Ramos (cell line): Measurements from ENCODE around the gene ULBP3.
"Not testable (repeated sequence)": the region's sequence is repeated elsewhere in the genome, so short reads cannot be mapped to it uniquely, and the experiment has no call there.

Source experiments
- in situ Hi-C: fragments of 300-500 bp; cut with MboI; formaldehyde crosslinking; loops from one replicate; pipeline ENCODE4 v1.14.3; 2022; ENCODE audit warnings: low sequenced_read_pairs; ENCODE audit not compliant: unreplicated experiment

Gene ULBP3

DNA sequence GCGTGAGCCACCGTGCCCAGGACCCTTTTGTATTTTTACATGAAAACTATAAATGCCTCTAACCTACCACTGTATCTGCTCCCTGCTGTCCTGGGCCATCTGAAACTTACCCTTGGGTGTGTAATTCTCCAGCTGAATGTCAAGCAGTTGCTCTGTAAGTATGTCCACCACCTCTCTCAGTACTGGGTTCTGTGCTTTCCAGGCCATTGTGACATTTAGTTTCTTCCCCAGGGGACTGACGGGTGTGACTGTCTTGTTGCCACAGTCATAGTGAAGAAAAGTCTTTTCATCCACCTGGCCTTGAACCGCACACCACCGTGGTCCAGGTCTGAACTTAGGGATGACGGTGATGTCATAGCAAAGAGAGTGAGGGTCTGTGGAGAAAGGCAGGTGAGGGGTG lies 47.1 kb downstream of the ULBP3 start:
- in situ Hi-C loops = not testable (repeated sequence)

DNA sequence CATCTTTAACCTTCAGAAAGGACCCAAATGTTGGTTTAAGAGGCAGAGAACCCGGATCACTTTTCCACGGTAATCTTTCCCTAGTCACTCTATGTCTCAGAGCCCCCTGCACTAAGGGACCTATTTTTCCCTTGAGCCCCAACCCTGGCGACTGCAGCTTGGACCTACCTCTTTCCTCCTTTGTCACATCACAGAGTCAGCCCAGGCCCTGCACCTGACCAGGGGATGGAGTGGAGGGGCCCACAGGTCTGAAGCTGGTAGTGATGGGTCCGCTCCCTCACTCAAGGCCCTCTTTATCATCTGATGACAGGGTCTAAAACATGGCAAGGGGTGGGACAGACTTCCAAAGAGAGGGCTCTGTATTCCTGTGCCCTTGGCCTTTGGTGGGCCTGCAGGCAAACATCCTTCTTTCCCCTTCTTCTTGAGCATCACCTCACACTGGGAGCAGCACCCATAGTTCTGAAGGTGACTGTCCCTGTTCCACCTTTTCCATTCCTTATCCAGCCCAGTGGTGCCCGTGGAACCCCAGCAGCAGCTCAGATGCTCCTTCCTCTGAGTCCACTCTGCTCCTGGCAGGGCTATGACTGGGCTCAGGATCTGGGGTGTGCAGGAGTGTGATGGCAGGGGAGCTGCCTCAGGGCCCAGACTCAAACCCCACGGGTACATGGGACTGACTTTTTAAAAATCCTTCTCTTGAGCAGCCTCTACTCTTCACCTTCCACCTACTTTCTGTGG lies 49.9 kb downstream of the ULBP3 start:
- in situ Hi-C loops = no loop called here

DNA sequence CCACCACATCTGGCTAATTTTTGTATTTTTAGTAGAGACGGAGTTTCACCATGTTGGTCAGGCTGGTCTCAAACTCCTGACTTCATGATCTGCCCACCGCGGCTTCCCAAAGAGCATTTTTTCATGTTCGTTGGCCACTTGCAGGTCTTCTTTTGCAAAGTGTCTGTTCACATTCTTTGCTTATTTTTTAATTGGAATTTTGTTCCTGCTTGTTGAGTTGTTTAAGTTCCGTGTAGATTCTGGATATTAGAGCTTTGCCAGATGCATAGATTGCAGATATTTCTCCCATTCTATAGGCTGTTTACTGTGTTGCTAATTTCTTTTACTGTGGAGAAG lies 51.8 kb downstream of the ULBP3 start:
- in situ Hi-C loops = not testable (repeated sequence)

DNA sequence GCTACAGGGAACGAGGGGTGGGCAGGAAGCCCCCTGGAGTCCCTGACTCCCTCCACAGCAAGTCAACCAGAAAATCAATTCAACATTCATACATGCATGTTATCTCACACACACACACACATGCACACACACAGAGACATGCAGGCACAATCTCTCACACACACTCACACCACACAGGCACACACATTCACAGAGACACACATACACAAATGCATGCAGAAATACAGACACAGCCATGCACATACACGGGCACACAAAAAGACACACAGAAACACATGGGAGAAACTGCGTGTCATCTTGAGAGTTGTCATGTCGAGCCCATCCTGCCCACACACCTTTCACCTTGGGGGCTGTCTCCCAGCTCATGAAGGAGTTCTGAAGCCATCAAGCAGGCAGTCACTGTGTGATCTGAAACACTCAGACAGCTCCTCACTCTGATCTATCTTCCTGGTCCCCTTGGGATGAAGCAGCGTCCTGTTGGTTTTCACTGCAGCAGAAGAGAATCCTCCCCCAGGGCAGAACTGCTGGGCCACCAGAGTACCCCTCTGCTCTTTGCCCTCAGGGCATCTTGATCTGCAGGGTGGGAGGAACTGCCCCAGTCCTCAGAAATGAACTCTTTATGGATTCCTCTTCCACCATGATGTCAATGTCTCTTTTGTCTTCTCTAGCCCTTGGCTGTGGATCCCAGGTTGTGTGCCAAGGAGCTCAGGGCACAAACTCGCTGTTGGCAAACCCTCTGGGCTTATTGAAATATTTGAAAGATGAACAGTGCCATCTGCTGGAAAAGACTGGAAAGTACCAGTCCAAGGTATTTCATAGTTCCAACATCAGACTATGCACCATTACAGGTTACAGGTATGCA lies 52.4 kb downstream of the ULBP3 start:
- in situ Hi-C loops = no loop called here

DNA sequence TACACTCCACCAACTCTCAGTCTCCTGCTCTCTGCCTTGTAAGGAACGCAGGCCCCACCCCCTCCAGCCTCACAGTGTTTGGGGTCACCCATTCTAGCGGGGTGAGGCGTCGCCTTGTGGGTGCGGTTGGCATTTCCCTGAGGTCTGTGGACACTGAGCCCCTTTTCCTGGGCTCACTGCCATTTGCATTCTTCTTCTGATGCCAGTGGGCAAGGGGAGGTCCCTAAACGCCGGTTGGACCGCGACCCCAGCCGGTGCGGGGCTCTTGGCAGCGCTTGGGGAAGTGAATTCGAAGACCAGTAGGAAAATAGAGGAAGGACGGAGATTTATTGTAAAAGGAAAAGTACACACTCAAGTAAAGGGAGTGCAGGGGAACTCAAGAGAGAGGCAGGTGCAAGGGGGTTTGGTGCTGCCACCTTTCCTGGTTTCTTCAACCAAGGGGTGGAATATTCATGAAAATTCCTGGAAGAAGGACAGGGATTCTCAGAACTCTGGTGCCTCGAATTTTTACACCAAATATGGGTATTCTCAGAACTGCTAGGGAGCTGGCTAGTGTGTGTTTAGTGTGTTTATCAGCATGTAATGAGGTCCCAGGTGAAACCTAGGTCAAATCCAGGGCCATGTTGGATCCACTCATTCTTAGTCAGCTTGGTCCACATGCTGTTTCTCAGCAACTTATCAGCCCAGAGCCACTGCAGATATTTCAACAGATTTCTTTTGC lies 53.5 kb downstream of the ULBP3 start:
- in situ Hi-C loops = not testable (repeated sequence)

DNA sequence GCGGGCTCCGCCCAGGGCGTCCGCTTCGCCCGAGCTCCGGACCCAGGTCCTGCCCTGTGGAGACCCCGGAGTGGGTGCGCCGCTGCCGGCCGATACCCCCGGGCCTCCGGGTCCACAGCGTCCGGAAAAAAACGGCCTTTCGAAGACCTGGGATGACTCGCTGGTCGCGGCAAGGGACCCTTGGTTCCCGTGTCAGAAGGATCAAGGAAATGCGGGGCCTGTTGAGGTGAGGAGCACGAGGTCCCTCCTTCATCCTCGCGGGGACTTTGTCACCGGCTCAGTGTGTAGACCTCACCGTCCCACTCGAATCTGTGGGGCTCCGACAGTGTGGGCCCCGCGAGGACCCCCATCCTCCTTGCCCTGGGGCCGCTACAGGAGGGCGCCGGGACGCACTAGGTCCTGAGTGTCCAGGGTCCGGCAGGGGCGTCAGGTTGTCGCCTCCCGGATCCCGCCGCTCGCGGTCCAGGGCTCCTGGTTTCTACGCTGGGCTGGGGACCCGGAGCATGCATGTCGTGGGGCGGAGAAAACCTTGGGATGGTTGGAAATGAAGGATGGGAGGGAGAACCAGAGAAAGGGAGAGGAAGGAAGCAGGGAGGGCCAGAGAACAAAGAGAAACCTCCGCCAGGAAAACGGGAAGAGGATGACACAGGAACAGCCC lies 54.2 kb downstream of the ULBP3 start:
- in situ Hi-C loops = not testable (repeated sequence)

DNA sequence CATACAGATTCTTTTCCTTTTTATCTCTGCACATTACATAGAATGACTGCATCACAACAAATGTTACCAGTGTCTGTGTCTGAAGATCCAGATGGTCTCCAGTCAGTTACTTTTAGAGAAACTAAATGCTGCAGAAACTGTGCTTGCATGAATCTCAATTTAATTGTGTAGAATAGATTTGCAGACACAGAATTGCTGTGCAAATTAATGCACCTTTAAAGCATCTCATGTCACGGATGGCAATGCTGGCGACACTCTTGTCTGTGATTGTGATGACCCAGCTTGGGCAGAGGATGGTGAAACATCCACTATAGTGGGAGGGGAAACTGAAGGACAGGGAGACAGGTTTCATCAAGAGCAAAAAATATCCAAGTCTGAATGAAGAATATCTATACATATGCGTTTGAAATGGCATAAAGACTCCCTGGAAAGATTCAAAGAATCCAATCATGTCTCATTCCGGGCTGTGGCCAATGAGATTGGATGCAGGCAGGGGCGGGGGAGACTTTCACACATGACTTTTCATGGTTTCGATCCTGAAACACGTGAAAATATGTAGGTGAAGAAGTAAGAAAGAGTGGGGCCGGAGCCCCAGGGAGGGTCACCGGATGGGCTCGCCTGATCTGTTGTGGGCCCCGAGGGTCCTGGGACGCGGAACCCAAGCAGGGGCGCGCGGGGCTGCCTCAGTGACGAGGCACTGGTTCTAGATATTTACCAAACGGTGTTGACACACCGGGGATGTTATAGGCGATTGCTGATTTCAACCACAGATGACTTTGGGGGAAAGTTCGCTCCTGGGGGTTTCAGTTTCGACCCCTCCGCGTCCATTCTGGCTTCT lies 54.9 kb downstream of the ULBP3 start:
- in situ Hi-C loops = not testable (repeated sequence)

DNA sequence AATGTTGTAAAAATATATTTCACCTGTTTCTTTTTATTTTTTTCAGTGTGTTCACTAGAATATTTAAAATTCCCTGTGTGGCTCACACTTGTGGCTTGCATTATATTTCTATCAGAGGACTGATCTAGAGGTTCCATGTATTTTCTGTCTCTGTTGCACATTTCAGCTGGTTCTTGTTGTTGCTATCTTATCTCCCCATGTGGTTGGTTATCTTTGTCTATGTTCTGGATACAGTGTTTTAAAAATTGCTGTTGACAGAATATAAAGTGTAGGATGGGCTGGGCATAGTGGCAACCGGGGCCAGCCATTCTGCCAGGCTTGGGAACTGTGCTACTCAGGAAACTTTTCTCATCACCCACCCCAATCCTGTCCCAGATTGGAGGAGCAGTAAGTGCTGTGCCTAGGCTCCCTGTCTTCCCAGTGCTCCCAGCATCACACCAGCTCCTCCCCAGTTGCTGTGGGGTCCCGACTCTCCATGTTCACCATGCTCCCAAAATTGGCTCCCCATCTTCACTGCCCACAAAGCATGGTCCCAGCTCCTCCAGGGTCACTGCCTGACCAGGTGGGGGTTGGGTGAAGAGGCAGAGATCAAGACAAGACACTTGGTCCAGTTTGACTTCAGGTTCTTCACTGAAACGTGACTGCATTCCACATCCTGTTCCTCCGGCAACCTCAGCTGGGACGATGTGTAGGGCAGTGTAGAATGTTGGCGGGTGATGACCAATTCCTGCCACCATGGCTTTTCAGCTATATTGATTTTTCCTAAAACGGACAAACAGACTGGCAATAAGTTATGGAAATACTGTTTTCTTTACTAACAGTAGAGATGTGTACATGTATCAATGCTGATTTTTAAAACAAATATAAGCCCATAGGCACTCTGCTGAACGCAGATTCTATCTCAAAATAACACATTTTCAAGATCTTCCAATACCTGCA lies 55.8 kb downstream of the ULBP3 start:
- in situ Hi-C loops = not testable (repeated sequence)
